H1 (cell line): ENCODE results near the gene PCSK4. TPM values are rescaled to one million over a fixed set of nuclear protein-coding genes. Genes with fewer than 3 reads are reported as not detected.

ENCODE experiments used
- JUND ChIP-seq: IDR thresholded peaks from 2 replicates; pipeline ENCODE4 v1.6.1; 2011; ENCODE audit warnings: mild to moderate bottlenecking, improper control_type of control experiment, low read length
- KDM4A ChIP-seq: IDR thresholded peaks from one replicate; pipeline ENCODE4 v1.7.1; 2012; ENCODE audit warnings: low read depth, mild to moderate bottlenecking, moderate library complexity, low read length, inconsistent platforms; ENCODE audit not compliant: severe bottlenecking
- RAD21 ChIP-seq, 2 experiments: IDR thresholded peaks in 1 of 2; conservative IDR thresholded peaks in 1 of 2; 2 replicates each; pipeline ENCODE4 v1.6.1; 2011; ENCODE audit warnings: low read depth in 2 of 2, low read length in 2 of 2, improper control_type of control experiment in 1 of 2, inconsistent platforms in 1 of 2, mild to moderate bottlenecking in 1 of 2, moderate library complexity in 1 of 2
- RBBP5 ChIP-seq: IDR thresholded peaks from 2 replicates; pipeline ENCODE4 v1.7.1; 2012; ENCODE audit warnings: low read depth, mild to moderate bottlenecking, inconsistent platforms, low read length, moderate library complexity, borderline replicate concordance
- RFX5 ChIP-seq: IDR thresholded peaks from 2 replicates; pipeline ENCODE4 v1.6.1; 2011; ENCODE audit warnings: low read depth, low read length, improper control_type of control experiment, borderline replicate concordance
- SRF ChIP-seq: IDR thresholded peaks from 2 replicates; pipeline ENCODE4 v1.6.1; 2011; ENCODE audit warnings: mild to moderate bottlenecking, low read depth, low read length, moderate library complexity
- TCF12 ChIP-seq: IDR thresholded peaks from 2 replicates; pipeline ENCODE4 v1.6.1; 2011; ENCODE audit warnings: low read depth, mild to moderate bottlenecking, low read length
- polyA plus RNA-seq, 7 experiments: library from polyadenylated mRNA; depleted of rRNA in 3 of 7; stranded (reverse) in 5 of 7; unstranded in 2 of 7; fragments of >200 nt in 5 of 7; fragments of 200-250 nt in 2 of 7; gene quantifications; 1 replicate in 5 of 7; 2 replicates in 1 of 7; 4 replicates in 1 of 7; pipeline versions ENCODE4 v1.2.1 to v1.2.3, GENCODE V29; 2011 to 2013; ENCODE audit warnings: missing spikeins in 2 of 7, mixed read lengths in 2 of 7
- total RNA-seq: library from RNA; stranded (reverse); fragmentation: NEBNext Ultra II Directional; extraction: Animal tissue kit (Norgen Biotek cat#: 25700); gene quantifications from 2 replicates; pipeline ENCODE4 v1.2.1, GENCODE V29; 2021
- TF ChIP-seq, protein P1 (sequence below): fragments of 300-600 bp; sonication (generic); IDR thresholded peaks from 2 replicates; pipeline ENCODE4 v1.7.1; 2012; ENCODE audit warnings: low read length, moderate library complexity, mild to moderate bottlenecking, inconsistent platforms; ENCODE audit not compliant: insufficient replicate concordance

PCSK4 gene
- total and polyA plus RNA-seq, 2 of the 8 experiments (the other 6 are each of a cell fraction or from before 2014, with no cell fraction given): 9.8 to 10.7 TPM

DNA sequence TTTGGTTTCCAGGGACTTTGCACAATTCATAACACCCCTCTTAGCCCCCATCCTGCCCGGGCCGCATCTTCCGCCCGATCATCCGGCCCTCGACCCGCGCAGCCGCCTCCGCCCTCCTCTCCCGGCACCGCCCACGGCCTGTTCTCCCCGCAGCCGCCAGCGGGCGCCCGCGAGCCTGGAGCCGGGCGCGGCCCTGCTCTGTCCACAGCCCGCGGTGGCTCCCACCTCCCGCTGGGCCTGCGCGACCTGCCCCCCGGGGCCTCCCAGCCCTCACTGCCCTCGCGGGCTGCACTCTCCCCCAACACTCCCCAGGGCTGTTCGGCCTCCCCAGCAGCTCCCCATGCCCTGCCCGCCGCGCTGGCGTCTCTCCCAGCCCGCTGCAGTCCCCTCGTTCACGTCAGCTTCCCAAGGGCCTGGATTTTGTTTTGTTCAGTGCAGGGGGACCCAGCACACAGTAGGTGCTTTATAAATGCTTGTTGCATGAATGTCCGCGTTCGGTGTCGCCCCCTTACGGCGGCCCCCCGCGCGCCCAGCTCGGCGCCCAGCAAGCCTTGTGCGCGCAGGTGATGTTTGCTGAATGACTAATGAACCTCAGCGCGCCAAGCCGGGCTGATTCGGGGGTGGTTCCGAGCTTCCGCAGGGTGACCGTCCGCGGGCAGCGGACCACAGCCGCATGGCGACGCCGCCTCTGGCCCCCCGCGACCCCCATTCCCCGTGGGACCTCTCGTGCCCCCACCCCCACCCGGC lies 44.8 kb downstream of the PCSK4 start (continued):
- TF ChIP-seq RAD21 (IDR thresholded peaks at IDR 0.05 in 1 of 2, conservative IDR thresholded peaks at IDR 0.05 in 1 of 2; ENCODE audit: low read depth in 2 of 2, low read length in 2 of 2): peak; percentile 36 to 55; a peak in 3 of 4 replicates
- TF ChIP-seq, protein P1, sequence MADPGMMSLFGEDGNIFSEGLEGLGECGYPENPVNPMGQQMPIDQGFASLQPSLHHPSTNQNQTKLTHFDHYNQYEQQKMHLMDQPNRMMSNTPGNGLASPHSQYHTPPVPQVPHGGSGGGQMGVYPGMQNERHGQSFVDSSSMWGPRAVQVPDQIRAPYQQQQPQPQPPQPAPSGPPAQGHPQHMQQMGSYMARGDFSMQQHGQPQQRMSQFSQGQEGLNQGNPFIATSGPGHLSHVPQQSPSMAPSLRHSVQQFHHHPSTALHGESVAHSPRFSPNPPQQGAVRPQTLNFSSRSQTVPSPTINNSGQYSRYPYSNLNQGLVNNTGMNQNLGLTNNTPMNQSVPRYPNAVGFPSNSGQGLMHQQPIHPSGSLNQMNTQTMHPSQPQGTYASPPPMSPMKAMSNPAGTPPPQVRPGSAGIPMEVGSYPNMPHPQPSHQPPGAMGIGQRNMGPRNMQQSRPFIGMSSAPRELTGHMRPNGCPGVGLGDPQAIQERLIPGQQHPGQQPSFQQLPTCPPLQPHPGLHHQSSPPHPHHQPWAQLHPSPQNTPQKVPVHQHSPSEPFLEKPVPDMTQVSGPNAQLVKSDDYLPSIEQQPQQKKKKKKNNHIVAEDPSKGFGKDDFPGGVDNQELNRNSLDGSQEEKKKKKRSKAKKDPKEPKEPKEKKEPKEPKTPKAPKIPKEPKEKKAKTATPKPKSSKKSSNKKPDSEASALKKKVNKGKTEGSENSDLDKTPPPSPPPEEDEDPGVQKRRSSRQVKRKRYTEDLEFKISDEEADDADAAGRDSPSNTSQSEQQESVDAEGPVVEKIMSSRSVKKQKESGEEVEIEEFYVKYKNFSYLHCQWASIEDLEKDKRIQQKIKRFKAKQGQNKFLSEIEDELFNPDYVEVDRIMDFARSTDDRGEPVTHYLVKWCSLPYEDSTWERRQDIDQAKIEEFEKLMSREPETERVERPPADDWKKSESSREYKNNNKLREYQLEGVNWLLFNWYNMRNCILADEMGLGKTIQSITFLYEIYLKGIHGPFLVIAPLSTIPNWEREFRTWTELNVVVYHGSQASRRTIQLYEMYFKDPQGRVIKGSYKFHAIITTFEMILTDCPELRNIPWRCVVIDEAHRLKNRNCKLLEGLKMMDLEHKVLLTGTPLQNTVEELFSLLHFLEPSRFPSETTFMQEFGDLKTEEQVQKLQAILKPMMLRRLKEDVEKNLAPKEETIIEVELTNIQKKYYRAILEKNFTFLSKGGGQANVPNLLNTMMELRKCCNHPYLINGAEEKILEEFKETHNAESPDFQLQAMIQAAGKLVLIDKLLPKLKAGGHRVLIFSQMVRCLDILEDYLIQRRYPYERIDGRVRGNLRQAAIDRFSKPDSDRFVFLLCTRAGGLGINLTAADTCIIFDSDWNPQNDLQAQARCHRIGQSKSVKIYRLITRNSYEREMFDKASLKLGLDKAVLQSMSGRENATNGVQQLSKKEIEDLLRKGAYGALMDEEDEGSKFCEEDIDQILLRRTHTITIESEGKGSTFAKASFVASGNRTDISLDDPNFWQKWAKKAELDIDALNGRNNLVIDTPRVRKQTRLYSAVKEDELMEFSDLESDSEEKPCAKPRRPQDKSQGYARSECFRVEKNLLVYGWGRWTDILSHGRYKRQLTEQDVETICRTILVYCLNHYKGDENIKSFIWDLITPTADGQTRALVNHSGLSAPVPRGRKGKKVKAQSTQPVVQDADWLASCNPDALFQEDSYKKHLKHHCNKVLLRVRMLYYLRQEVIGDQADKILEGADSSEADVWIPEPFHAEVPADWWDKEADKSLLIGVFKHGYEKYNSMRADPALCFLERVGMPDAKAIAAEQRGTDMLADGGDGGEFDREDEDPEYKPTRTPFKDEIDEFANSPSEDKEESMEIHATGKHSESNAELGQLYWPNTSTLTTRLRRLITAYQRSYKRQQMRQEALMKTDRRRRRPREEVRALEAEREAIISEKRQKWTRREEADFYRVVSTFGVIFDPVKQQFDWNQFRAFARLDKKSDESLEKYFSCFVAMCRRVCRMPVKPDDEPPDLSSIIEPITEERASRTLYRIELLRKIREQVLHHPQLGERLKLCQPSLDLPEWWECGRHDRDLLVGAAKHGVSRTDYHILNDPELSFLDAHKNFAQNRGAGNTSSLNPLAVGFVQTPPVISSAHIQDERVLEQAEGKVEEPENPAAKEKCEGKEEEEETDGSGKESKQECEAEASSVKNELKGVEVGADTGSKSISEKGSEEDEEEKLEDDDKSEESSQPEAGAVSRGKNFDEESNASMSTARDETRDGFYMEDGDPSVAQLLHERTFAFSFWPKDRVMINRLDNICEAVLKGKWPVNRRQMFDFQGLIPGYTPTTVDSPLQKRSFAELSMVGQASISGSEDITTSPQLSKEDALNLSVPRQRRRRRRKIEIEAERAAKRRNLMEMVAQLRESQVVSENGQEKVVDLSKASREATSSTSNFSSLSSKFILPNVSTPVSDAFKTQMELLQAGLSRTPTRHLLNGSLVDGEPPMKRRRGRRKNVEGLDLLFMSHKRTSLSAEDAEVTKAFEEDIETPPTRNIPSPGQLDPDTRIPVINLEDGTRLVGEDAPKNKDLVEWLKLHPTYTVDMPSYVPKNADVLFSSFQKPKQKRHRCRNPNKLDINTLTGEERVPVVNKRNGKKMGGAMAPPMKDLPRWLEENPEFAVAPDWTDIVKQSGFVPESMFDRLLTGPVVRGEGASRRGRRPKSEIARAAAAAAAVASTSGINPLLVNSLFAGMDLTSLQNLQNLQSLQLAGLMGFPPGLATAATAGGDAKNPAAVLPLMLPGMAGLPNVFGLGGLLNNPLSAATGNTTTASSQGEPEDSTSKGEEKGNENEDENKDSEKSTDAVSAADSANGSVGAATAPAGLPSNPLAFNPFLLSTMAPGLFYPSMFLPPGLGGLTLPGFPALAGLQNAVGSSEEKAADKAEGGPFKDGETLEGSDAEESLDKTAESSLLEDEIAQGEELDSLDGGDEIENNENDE: no peak
- TF ChIP-seq SRF: no peak
- TF ChIP-seq JUND: peak; percentile 13; the same call in 1 of the 2 replicates
- no peak for TF ChIP-seq TCF12
- peak; percentile 68; the same call in 1 of the 2 replicates for TF ChIP-seq RBBP5
- TF ChIP-seq RFX5: no peak
- TF ChIP-seq KDM4A: peak; percentile 64
